Gastrocnemius medialis (tissue), 4 donors: ENCODE measurements around the gene TBRG4.

Experiments
- CTCF ChIP-seq, 5 experiments: fragments of 450-650 bp in 3 of 5; fragments of 200-600 bp in 2 of 5; sonication (generic) in 2 of 5; IDR thresholded peaks in 4 of 5; conservative IDR thresholded peaks in 1 of 5; 1 replicate in 4 of 5; 2 replicates in 1 of 5; pipeline ENCODE4 v1.5.1; 2016 to 2019; ENCODE audit warnings: antibody characterized with exemption in 5 of 5, mild to moderate bottlenecking in 3 of 5, moderate library complexity in 3 of 5
- POLR2A ChIP-seq, 2 donors: fragments of 450-650 bp; IDR thresholded peaks; one replicate each; pipeline ENCODE4 v1.6.1; 2017; ENCODE audit warnings: antibody characterized with exemption in 2 of 2, mild to moderate bottlenecking in 2 of 2, moderate library complexity in 2 of 2

GRCh38 chr7:45076946-45077345 lies 34.6 kb downstream of the TBRG4 start:
- TF ChIP-seq CTCF (IDR thresholded peaks at IDR 0.05 in 4 of 5, conservative IDR thresholded peaks at IDR 0.05 in 1 of 5), result no peak
- no peak for TF ChIP-seq POLR2A (IDR thresholded peaks at IDR 0.05)
